ENCODE data around the gene MAMDC2.
A peak's percentile ranks its signal among the peaks of the same experiment; 100 is the strongest.

Gene MAMDC2

GRCh38 chr9:70137577-70137976, 93.9 kb downstream of the MAMDC2 start:
- Histone ChIP-seq H3K4me3 (ENCODE audit: low read length in 2 of 2) (no peak overlapping the region), H3K36me3 (ENCODE audit: control insufficient read depth in 2 of 2, insufficient read depth in 2 of 2, low read length in 2 of 2) (peaks cover 0 to 6% of the 10 kb centered on the region in 2 donors), H3K9me3 (ENCODE audit: control insufficient read depth in 2 of 2, low read length in 2 of 2) (no peaks in the 10 kb centered on the region), H3K27me3 (ENCODE audit: control insufficient read depth in 2 of 2, insufficient read depth in 2 of 2, low read length in 2 of 2) (no peaks in the 10 kb centered on the region), H3K4me1 (ENCODE audit: control insufficient read depth in 2 of 2, insufficient read depth in 2 of 2, low read length in 2 of 2) (no peaks in the 10 kb centered on the region), H3K9ac (ENCODE audit: low read depth in 1 of 2, low read length in 2 of 2) (no peak overlapping the region), H3K27ac (ENCODE audit: low read depth in 2 of 2, low read length in 2 of 2) (no peak overlapping the region)

DNA sequence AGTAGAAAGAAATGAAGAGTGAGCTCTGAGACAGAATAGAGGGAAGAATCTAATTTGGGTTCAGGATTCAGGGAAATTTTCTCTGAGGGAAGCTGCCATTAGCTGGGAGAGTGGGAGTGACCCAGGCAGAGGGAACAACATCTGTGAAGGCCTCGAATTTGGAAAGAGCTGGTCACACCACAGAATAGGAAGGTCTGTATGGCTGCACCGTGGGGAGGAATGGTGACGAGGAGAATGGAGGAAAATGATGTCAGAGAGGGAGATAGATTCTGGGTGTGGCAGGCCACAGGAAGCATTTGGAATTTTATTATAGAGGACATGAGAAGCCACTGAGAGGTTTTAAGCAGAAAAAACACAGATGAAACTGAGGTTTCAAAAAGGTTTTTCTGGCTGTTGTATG, 98.5 kb downstream of the MAMDC2 start:
- Histone ChIP-seq H3K36me3 (ENCODE audit: control insufficient read depth in 2 of 2, insufficient read depth in 2 of 2, low read length in 2 of 2) (peaks cover 0 to 6% of the 10 kb centered on the region in 2 donors), H3K4me3 (ENCODE audit: low read length in 2 of 2) (no peak overlapping the region), H3K9ac (ENCODE audit: low read depth in 1 of 2, low read length in 2 of 2) (no peak overlapping the region), H3K9me3 (ENCODE audit: control insufficient read depth in 2 of 2, low read length in 2 of 2) (no peaks in the 10 kb centered on the region), H3K4me1 (ENCODE audit: control insufficient read depth in 2 of 2, insufficient read depth in 2 of 2, low read length in 2 of 2) (peaks cover 0 to 18% of the 10 kb centered on the region in 2 donors), H3K27me3 (ENCODE audit: control insufficient read depth in 2 of 2, insufficient read depth in 2 of 2, low read length in 2 of 2) (no peaks in the 10 kb centered on the region), H3K27ac (ENCODE audit: low read depth in 2 of 2, low read length in 2 of 2) (peak overlapping the region in 1 of 2 donors; percentile 83)

DNA sequence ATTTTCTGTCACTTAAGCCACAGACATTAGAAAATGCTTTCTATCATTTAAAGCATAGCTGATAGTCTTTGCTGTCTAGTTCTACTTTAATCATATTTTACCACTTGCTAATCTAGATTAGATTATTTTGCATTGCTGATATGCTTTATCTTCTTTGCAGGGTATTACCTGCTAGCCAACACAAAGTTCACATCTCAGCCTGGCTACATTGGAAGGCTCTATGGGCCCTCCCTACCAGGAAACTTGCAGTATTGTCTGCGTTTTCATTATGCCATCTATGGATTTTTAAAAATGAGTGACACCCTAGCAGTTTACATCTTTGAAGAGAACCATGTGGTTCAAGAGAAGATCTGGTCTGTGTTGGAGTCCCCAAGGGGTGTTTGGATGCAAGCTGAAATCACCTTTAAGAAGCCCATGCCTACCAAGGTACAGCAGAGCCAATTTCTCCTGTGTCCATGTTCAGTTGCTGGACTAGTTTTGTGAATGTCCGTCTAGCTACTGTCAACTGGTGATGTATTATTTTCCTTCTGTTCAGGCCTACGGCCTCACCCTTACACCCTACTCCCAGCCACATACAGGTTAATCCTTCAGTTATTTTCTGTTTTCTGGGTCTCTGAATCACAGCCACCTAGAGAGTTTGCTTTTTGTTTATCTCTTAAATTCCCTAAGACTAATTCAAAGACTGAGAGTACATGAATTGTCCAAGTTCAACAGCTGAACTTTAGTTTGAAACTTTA, 99.9 kb downstream of the MAMDC2 start:
- Histone ChIP-seq H3K9me3 (ENCODE audit: control insufficient read depth in 2 of 2, low read length in 2 of 2) (no peaks in the 10 kb centered on the region), H3K27ac (ENCODE audit: low read depth in 2 of 2, low read length in 2 of 2) (peak overlapping the region; percentile 71 to 83), H3K27me3 (ENCODE audit: control insufficient read depth in 2 of 2, insufficient read depth in 2 of 2, low read length in 2 of 2) (no peaks in the 10 kb centered on the region), H3K4me1 (ENCODE audit: control insufficient read depth in 2 of 2, insufficient read depth in 2 of 2, low read length in 2 of 2) (peaks cover 0 to 18% of the 10 kb centered on the region in 2 donors), H3K4me3 (ENCODE audit: low read length in 2 of 2) (no peak overlapping the region), H3K36me3 (ENCODE audit: control insufficient read depth in 2 of 2, insufficient read depth in 2 of 2, low read length in 2 of 2) (peaks cover 0 to 6% of the 10 kb centered on the region in 2 donors), H3K9ac (ENCODE audit: low read depth in 1 of 2, low read length in 2 of 2) (peak overlapping the region; percentile 8 to 20)

DNA sequence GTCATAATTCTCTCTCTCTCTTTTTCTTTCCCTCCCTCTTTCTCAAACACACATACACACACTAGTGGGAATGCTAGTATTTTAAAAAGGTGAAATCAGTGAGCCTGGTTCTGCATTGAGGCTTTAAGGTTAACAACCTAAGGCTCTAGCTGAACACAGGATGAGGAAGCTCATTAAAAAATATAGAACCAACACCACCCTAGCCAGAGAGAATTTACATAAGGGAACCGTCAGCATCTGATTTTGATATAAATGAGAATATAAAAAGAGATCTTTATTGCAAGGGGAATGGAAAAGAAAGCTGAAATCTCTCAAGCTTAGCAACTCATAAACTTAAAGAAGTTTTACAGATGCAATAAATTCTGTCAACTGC, 100.5 kb downstream of the MAMDC2 start:
- H3K27me3 ChIP-seq (ENCODE audit: control insufficient read depth in 2 of 2, insufficient read depth in 2 of 2, low read length in 2 of 2), result no peaks in the 10 kb centered on the region
- H3K9ac ChIP-seq (ENCODE audit: low read depth in 1 of 2, low read length in 2 of 2), result peak overlapping the region; percentile 8 to 20
- no peaks in the 10 kb centered on the region for H3K9me3 ChIP-seq (ENCODE audit: control insufficient read depth in 2 of 2, low read length in 2 of 2)
- peak overlapping the region; percentile 71 to 83 for H3K27ac ChIP-seq (ENCODE audit: low read depth in 2 of 2, low read length in 2 of 2)
- H3K4me1 ChIP-seq (ENCODE audit: control insufficient read depth in 2 of 2, insufficient read depth in 2 of 2, low read length in 2 of 2), result peaks cover 0 to 18% of the 10 kb centered on the region in 2 donors
- H3K36me3 ChIP-seq (ENCODE audit: control insufficient read depth in 2 of 2, insufficient read depth in 2 of 2, low read length in 2 of 2), result peaks cover 0 to 6% of the 10 kb centered on the region in 2 donors
- peak overlapping the region in 1 of 2 donors; percentile 14 for H3K4me3 ChIP-seq (ENCODE audit: low read length in 2 of 2)

- peaks cover 0 to 2% of the 10 kb centered on the region in 2 donors for H3K36me3 ChIP-seq (ENCODE audit: control insufficient read depth in 2 of 2, insufficient read depth in 2 of 2, low read length in 2 of 2)
- no peak overlapping the region for H3K27ac ChIP-seq (ENCODE audit: low read depth in 2 of 2, low read length in 2 of 2)
- peaks cover 0 to 18% of the 10 kb centered on the region in 2 donors for H3K4me1 ChIP-seq (ENCODE audit: control insufficient read depth in 2 of 2, insufficient read depth in 2 of 2, low read length in 2 of 2)
- no peaks in the 10 kb centered on the region for H3K9me3 ChIP-seq (ENCODE audit: control insufficient read depth in 2 of 2, low read length in 2 of 2)
- no peak overlapping the region for H3K9ac ChIP-seq (ENCODE audit: low read depth in 1 of 2, low read length in 2 of 2)
- H3K27me3 ChIP-seq (ENCODE audit: control insufficient read depth in 2 of 2, insufficient read depth in 2 of 2, low read length in 2 of 2), result no peaks in the 10 kb centered on the region
- no peak overlapping the region for H3K4me3 ChIP-seq (ENCODE audit: low read length in 2 of 2)
Measured at GRCh38 chr9:70145981-70146380, 102.3 kb downstream of the MAMDC2 start.

GRCh38 chr9:70147196-70147595, 103.5 kb downstream of the MAMDC2 start:
- Histone ChIP-seq H3K4me3 (ENCODE audit: low read length in 2 of 2) (no peak overlapping the region), H3K9me3 (ENCODE audit: control insufficient read depth in 2 of 2, low read length in 2 of 2) (no peaks in the 10 kb centered on the region), H3K9ac (ENCODE audit: low read depth in 1 of 2, low read length in 2 of 2) (no peak overlapping the region), H3K4me1 (ENCODE audit: control insufficient read depth in 2 of 2, insufficient read depth in 2 of 2, low read length in 2 of 2) (peaks cover 0 to 18% of the 10 kb centered on the region in 2 donors), H3K27ac (ENCODE audit: low read depth in 2 of 2, low read length in 2 of 2) (no peak overlapping the region), H3K27me3 (ENCODE audit: control insufficient read depth in 2 of 2, insufficient read depth in 2 of 2, low read length in 2 of 2) (no peaks in the 10 kb centered on the region), H3K36me3 (ENCODE audit: control insufficient read depth in 2 of 2, insufficient read depth in 2 of 2, low read length in 2 of 2) (no peaks in the 10 kb centered on the region)

GRCh38 chr9:70147651-70148050, 104.0 kb downstream of the MAMDC2 start:
- H3K27ac ChIP-seq (ENCODE audit: low read depth in 2 of 2, low read length in 2 of 2), result no peak overlapping the region

DNA sequence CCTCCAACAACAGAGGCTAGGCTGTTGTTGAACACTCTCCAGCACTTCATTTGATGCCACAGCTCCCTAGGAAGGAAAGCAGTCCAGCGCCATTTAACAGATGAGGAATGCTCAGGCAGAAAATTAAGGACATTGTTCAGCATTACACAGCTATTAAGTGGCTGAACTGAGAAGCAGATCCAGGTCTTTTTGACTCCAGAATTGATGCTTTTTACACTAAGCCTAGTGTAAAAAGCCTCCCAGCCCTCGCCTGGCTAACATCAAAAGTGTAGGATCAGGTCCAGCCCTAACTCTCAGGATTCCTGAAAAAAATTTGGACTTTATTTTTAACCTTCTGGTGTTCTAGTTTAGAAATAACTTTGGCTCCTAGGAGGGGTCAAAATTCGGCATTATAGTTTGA, 108.7 kb downstream of the MAMDC2 start:
- Histone ChIP-seq H3K36me3 (ENCODE audit: control insufficient read depth in 2 of 2, insufficient read depth in 2 of 2, low read length in 2 of 2) (no peaks in the 10 kb centered on the region), H3K9me3 (ENCODE audit: control insufficient read depth in 2 of 2, low read length in 2 of 2) (no peaks in the 10 kb centered on the region), H3K4me1 (ENCODE audit: control insufficient read depth in 2 of 2, insufficient read depth in 2 of 2, low read length in 2 of 2) (no peaks in the 10 kb centered on the region), H3K27me3 (ENCODE audit: control insufficient read depth in 2 of 2, insufficient read depth in 2 of 2, low read length in 2 of 2) (no peaks in the 10 kb centered on the region), H3K4me3 (ENCODE audit: low read length in 2 of 2) (no peak overlapping the region), H3K27ac (ENCODE audit: low read depth in 2 of 2, low read length in 2 of 2) (no peak overlapping the region), H3K9ac (ENCODE audit: low read depth in 1 of 2, low read length in 2 of 2) (no peak overlapping the region)

More at GRCh38 chr9:70147651-70148050, 104.0 kb downstream of the MAMDC2 start:
- no peaks in the 10 kb centered on the region for H3K27me3 ChIP-seq (ENCODE audit: control insufficient read depth in 2 of 2, insufficient read depth in 2 of 2, low read length in 2 of 2)
- no peaks in the 10 kb centered on the region for H3K9me3 ChIP-seq (ENCODE audit: control insufficient read depth in 2 of 2, low read length in 2 of 2)
- no peaks in the 10 kb centered on the region for H3K36me3 ChIP-seq (ENCODE audit: control insufficient read depth in 2 of 2, insufficient read depth in 2 of 2, low read length in 2 of 2)
- H3K4me1 ChIP-seq (ENCODE audit: control insufficient read depth in 2 of 2, insufficient read depth in 2 of 2, low read length in 2 of 2), result peaks cover 0 to 18% of the 10 kb centered on the region in 2 donors
- no peak overlapping the region for H3K4me3 ChIP-seq (ENCODE audit: low read length in 2 of 2)
- H3K9ac ChIP-seq (ENCODE audit: low read depth in 1 of 2, low read length in 2 of 2), result no peak overlapping the region

- H3K9me3 ChIP-seq (ENCODE audit: control insufficient read depth in 2 of 2, low read length in 2 of 2), result no peaks in the 10 kb centered on the region
- H3K27me3 ChIP-seq (ENCODE audit: control insufficient read depth in 2 of 2, insufficient read depth in 2 of 2, low read length in 2 of 2), result no peaks in the 10 kb centered on the region
- peaks cover 0 to 8% of the 10 kb centered on the region in 2 donors for H3K4me1 ChIP-seq (ENCODE audit: control insufficient read depth in 2 of 2, insufficient read depth in 2 of 2, low read length in 2 of 2)
- H3K4me3 ChIP-seq (ENCODE audit: low read length in 2 of 2), result no peak overlapping the region
- H3K36me3 ChIP-seq (ENCODE audit: control insufficient read depth in 2 of 2, insufficient read depth in 2 of 2, low read length in 2 of 2), result no peaks in the 10 kb centered on the region
- no peak overlapping the region for H3K27ac ChIP-seq (ENCODE audit: low read depth in 2 of 2, low read length in 2 of 2)
- no peak overlapping the region for H3K9ac ChIP-seq (ENCODE audit: low read depth in 1 of 2, low read length in 2 of 2)
Measured at GRCh38 chr9:70156729-70157128, 113.1 kb downstream of the MAMDC2 start.

DNA sequence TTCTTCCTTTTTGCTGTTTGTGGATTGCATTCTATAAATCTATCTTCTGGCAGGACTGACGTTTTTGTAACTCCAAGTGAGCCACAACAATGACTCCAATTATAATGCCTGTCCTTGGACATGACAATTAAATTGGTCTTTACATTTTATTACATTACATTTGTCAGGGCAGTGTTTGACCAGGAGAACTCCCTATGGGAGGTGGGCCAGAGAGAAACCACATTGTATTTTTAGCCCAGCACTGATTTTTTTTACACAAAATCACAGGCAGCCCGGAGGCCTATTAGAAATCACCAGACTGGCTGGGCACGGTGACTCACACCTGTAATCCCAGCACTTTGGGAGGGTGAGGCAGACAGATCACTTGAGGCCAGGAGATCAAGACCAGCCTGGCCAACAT, 116.0 kb downstream of the MAMDC2 start:
- no peak overlapping the region for H3K4me3 ChIP-seq (ENCODE audit: low read length in 2 of 2)
- no peaks in the 10 kb centered on the region for H3K9me3 ChIP-seq (ENCODE audit: control insufficient read depth in 2 of 2, low read length in 2 of 2)
- no peaks in the 10 kb centered on the region for H3K36me3 ChIP-seq (ENCODE audit: control insufficient read depth in 2 of 2, insufficient read depth in 2 of 2, low read length in 2 of 2)
- peaks cover 0 to 10% of the 10 kb centered on the region in 2 donors for H3K4me1 ChIP-seq (ENCODE audit: control insufficient read depth in 2 of 2, insufficient read depth in 2 of 2, low read length in 2 of 2)
- H3K9ac ChIP-seq (ENCODE audit: low read depth in 1 of 2, low read length in 2 of 2), result no peak overlapping the region
- H3K27me3 ChIP-seq (ENCODE audit: control insufficient read depth in 2 of 2, insufficient read depth in 2 of 2, low read length in 2 of 2), result no peaks in the 10 kb centered on the region
- peak overlapping the region in 1 of 2 donors; percentile 17 for H3K27ac ChIP-seq (ENCODE audit: low read depth in 2 of 2, low read length in 2 of 2)

All from mucosa of rectum (tissue), 2 donors.